Liver (tissue), 9 donors: ENCODE measurements around the gene FOXB1. TPM values are rescaled to one million over a fixed set of nuclear protein-coding genes. Genes with fewer than 3 reads are reported as not detected.

Experiments
- DNase-seq: peaks from one replicate; pipeline ENCODE4 v3.0.0-alpha.2; 2017; ENCODE audit warnings: low spot score
- H3K27ac ChIP-seq, 2 donors: one replicate each; pipeline ENCODE4 v1.7.0; 2013; ENCODE audit warnings: inconsistent platforms in 2 of 2, low read length in 2 of 2, control low read depth in 1 of 2, low read depth in 1 of 2, mild to moderate bottlenecking in 1 of 2
- H3K27me3 ChIP-seq, 4 donors: one replicate each; pipeline versions ENCODE4 v1.6.1 to v1.7.0; 2013; ENCODE audit warnings: low read length in 3 of 4, inconsistent platforms in 1 of 4, mild to moderate bottlenecking in 1 of 4, moderate library complexity in 1 of 4; ENCODE audit not compliant: control insufficient read depth in 4 of 4, insufficient read depth in 4 of 4
- H3K36me3 ChIP-seq, 4 donors: one replicate each; pipeline versions ENCODE4 v1.6.1 to v1.7.0; 2013; ENCODE audit warnings: low read length in 3 of 4, mild to moderate bottlenecking in 3 of 4, low read depth in 1 of 4, moderate library complexity in 1 of 4; ENCODE audit not compliant: control insufficient read depth in 4 of 4, insufficient read depth in 3 of 4
- H3K4me1 ChIP-seq, 4 donors: one replicate each; pipeline versions ENCODE4 v1.6.1 to v1.7.0; 2013; ENCODE audit warnings: low read length in 3 of 4, mild to moderate bottlenecking in 3 of 4, moderate library complexity in 1 of 4; ENCODE audit not compliant: control insufficient read depth in 4 of 4, insufficient read depth in 4 of 4
- H3K4me3 ChIP-seq, 3 donors: one replicate each; pipeline versions ENCODE4 v1.6.1 to v1.7.0; 2013; ENCODE audit warnings: low read length in 3 of 3, control low read depth in 1 of 3, low read depth in 1 of 3, mild to moderate bottlenecking in 1 of 3
- H3K9ac ChIP-seq, 2 donors: one replicate each; pipeline ENCODE4 v1.7.0; 2013; ENCODE audit warnings: low read length in 2 of 2, mild to moderate bottlenecking in 2 of 2, moderate library complexity in 2 of 2, control low read depth in 1 of 2, low read depth in 1 of 2
- H3K9me3 ChIP-seq, 4 donors: one replicate each; pipeline versions ENCODE4 v1.6.1 to v1.7.0; 2013; ENCODE audit warnings: low read length in 3 of 4; ENCODE audit not compliant: control insufficient read depth in 4 of 4
- EGR1 ChIP-seq, 2 donors: IDR thresholded peaks; 2 replicates each; pipeline ENCODE4 v1.6.1; 2016 to 2018; ENCODE audit warnings: antibody characterized with exemption in 2 of 2, low read depth in 2 of 2
- FOXA1 ChIP-seq: IDR thresholded peaks from 2 replicates; pipeline ENCODE4 v1.6.1; 2016; ENCODE audit warnings: antibody characterized with exemption
- FOXA2 ChIP-seq: IDR thresholded peaks from 2 replicates; pipeline ENCODE4 v1.6.1; 2016; ENCODE audit warnings: antibody characterized with exemption
- GABPA ChIP-seq, 2 donors: IDR thresholded peaks in 1 of 2; conservative IDR thresholded peaks in 1 of 2; 2 replicates each; pipeline ENCODE4 v1.6.1; 2016; ENCODE audit warnings: antibody characterized with exemption in 2 of 2, mild to moderate bottlenecking in 1 of 2, moderate library complexity in 1 of 2
- HNF4A ChIP-seq, 2 donors: conservative IDR thresholded peaks; 2 replicates each; pipeline ENCODE4 v1.6.1; 2016; ENCODE audit warnings: antibody characterized with exemption in 2 of 2, mild to moderate bottlenecking in 2 of 2
- HNF4G ChIP-seq: IDR thresholded peaks from 2 replicates; pipeline ENCODE4 v1.6.1; 2016; ENCODE audit warnings: antibody characterized with exemption
- JUND ChIP-seq, 2 donors: IDR thresholded peaks; 2 replicates each; pipeline ENCODE4 v1.6.1; 2016; ENCODE audit warnings: antibody characterized with exemption in 2 of 2
- MAX ChIP-seq: IDR thresholded peaks from 2 replicates; pipeline ENCODE4 v1.6.1; 2016; ENCODE audit warnings: antibody characterized with exemption
- NR2F2 ChIP-seq: IDR thresholded peaks from 2 replicates; pipeline ENCODE4 v1.6.1; 2016; ENCODE audit warnings: antibody characterized with exemption
- RAD21 ChIP-seq, 2 donors: IDR thresholded peaks; 2 replicates each; pipeline ENCODE4 v1.6.1; 2016; ENCODE audit warnings: antibody characterized with exemption in 2 of 2, mild to moderate bottlenecking in 2 of 2
- RXRA ChIP-seq, 2 donors: IDR thresholded peaks; 2 replicates each; pipeline ENCODE4 v1.6.1; 2017 to 2018; ENCODE audit warnings: antibody characterized with exemption in 2 of 2, mild to moderate bottlenecking in 1 of 2
- SP1 ChIP-seq: IDR thresholded peaks from 2 replicates; pipeline ENCODE4 v1.6.1; 2018; ENCODE audit warnings: antibody characterized with exemption, mild to moderate bottlenecking
- TAF1 ChIP-seq: conservative IDR thresholded peaks from 2 replicates; pipeline ENCODE4 v1.6.1; 2016; ENCODE audit warnings: antibody characterized with exemption, mild to moderate bottlenecking
- YY1 ChIP-seq: IDR thresholded peaks from 2 replicates; pipeline ENCODE4 v1.6.1; 2016; ENCODE audit warnings: antibody characterized with exemption, mild to moderate bottlenecking
- ZBTB33 ChIP-seq: IDR thresholded peaks from 2 replicates; pipeline ENCODE4 v1.6.1; 2016; ENCODE audit warnings: antibody characterized with exemption
- WGBS: extraction: QIAGEN DNeasy Blood & Tissue Kit; methylation state at CpG from one replicate; pipeline ENCODE4 v1.1.7; 2013; 5-methylcytosine and 5-hydroxymethylcytosine counted together
- polyA plus RNA-seq, 2 donors: library from polyadenylated mRNA; stranded (reverse) in 1 of 2; unstranded in 1 of 2; fragments of 200-250 nt in 1 of 2; fragments of >200 nt in 1 of 2; fragmentation: Nextera tagmentation in 1 of 2; extraction: Ambion mirVana in 1 of 2; gene quantifications; one replicate each; pipeline versions ENCODE4 v1.2.1 to v1.2.3, GENCODE V29; 2013 to 2015
- total RNA-seq, 2 donors: library from RNA; depleted of rRNA; stranded (reverse); fragments of >200 nt; gene quantifications; one replicate each; pipeline ENCODE4 v1.2.3, GENCODE V29; 2014
- TF ChIP-seq, protein P1 (sequence below): IDR thresholded peaks from 2 replicates; pipeline ENCODE4 v1.6.1; 2016; ENCODE audit warnings: antibody characterized with exemption
- TF ChIP-seq, protein P2 (sequence below): fragments of 150-350 bp; IDR thresholded peaks from 2 replicates; pipeline ENCODE4 v1.5.1; 2017; ENCODE audit warnings: improper control_type of control experiment, low read depth, low read length; ENCODE audit not compliant: missing input control
- TF ChIP-seq, protein P3 (sequence below): IDR thresholded peaks from 2 replicates; pipeline ENCODE4 v1.6.1; 2016; ENCODE audit warnings: antibody characterized with exemption, mild to moderate bottlenecking
- donor health status: healthy.
- donor health status: healthy.
- donor health status: healthy.
- donor health status: healthy.
- donor health status: healthy.

Gene FOXB1
- total and polyA plus RNA-seq, 4 donors, result not detected

DNA sequence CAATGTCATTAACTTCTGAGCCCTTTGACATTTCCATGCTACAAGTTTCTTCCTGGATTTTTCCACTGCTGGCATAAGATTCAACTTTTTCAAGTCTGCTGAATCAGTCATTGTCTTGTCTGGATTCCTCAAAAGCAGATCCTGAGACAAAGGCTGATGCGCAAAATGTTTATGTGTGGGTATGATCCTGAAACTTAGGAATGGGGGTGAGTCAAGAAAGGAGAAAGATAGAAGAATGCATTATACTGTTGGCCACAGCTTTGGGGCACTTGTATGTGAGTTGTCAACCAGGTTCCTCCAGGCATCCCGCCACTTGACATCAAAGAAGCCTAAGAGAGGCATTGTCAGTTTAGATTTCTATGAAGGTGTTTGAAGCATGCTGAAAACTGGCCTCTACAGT lies 50.4 kb downstream of the FOXB1 start:
- no peaks in the 10 kb centered on the region for H3K27me3 ChIP-seq
- peaks cover 3 to 7% (median 4%) of the 10 kb centered on the region in 4 donors for H3K9me3 ChIP-seq
- no peak overlapping the region for H3K4me3 ChIP-seq
- no peak overlapping the region for H3K27ac ChIP-seq
- DNase-seq, result no peak
- no peaks in the 10 kb centered on the region for H3K4me1 ChIP-seq
- WGBS, result 90% methylated on average over 2 of the region's 2 CpGs
- H3K36me3 ChIP-seq, result no peaks in the 10 kb centered on the region
- TF ChIP-seq, protein P1, sequence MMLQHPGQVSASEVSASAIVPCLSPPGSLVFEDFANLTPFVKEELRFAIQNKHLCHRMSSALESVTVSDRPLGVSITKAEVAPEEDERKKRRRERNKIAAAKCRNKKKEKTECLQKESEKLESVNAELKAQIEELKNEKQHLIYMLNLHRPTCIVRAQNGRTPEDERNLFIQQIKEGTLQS, result no peak
- TF ChIP-seq EGR1 (IDR thresholded peaks at IDR 0.05; ENCODE audit: low read depth in 2 of 2) (no peak), JUND (IDR thresholded peaks at IDR 0.05) (no peak), SP1 (no peak), TAF1 (no peak), NR2F2 (no peak), HNF4A (conservative IDR thresholded peaks at IDR 0.05) (no peak), GABPA (IDR thresholded peaks at IDR 0.05 in 1 of 2, conservative IDR thresholded peaks at IDR 0.05 in 1 of 2) (no peak), HNF4G (no peak), ZBTB33 (no peak), RXRA (IDR thresholded peaks at IDR 0.05) (no peak), FOXA2 (no peak), YY1 (no peak), FOXA1 (no peak), RAD21 (IDR thresholded peaks at IDR 0.05) (no peak), MAX (no peak)
- TF ChIP-seq, protein P2, sequence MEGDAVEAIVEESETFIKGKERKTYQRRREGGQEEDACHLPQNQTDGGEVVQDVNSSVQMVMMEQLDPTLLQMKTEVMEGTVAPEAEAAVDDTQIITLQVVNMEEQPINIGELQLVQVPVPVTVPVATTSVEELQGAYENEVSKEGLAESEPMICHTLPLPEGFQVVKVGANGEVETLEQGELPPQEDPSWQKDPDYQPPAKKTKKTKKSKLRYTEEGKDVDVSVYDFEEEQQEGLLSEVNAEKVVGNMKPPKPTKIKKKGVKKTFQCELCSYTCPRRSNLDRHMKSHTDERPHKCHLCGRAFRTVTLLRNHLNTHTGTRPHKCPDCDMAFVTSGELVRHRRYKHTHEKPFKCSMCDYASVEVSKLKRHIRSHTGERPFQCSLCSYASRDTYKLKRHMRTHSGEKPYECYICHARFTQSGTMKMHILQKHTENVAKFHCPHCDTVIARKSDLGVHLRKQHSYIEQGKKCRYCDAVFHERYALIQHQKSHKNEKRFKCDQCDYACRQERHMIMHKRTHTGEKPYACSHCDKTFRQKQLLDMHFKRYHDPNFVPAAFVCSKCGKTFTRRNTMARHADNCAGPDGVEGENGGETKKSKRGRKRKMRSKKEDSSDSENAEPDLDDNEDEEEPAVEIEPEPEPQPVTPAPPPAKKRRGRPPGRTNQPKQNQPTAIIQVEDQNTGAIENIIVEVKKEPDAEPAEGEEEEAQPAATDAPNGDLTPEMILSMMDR, result no peak
- TF ChIP-seq, protein P3, sequence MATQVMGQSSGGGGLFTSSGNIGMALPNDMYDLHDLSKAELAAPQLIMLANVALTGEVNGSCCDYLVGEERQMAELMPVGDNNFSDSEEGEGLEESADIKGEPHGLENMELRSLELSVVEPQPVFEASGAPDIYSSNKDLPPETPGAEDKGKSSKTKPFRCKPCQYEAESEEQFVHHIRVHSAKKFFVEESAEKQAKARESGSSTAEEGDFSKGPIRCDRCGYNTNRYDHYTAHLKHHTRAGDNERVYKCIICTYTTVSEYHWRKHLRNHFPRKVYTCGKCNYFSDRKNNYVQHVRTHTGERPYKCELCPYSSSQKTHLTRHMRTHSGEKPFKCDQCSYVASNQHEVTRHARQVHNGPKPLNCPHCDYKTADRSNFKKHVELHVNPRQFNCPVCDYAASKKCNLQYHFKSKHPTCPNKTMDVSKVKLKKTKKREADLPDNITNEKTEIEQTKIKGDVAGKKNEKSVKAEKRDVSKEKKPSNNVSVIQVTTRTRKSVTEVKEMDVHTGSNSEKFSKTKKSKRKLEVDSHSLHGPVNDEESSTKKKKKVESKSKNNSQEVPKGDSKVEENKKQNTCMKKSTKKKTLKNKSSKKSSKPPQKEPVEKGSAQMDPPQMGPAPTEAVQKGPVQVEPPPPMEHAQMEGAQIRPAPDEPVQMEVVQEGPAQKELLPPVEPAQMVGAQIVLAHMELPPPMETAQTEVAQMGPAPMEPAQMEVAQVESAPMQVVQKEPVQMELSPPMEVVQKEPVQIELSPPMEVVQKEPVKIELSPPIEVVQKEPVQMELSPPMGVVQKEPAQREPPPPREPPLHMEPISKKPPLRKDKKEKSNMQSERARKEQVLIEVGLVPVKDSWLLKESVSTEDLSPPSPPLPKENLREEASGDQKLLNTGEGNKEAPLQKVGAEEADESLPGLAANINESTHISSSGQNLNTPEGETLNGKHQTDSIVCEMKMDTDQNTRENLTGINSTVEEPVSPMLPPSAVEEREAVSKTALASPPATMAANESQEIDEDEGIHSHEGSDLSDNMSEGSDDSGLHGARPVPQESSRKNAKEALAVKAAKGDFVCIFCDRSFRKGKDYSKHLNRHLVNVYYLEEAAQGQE, result no peak
- no peak overlapping the region for H3K9ac ChIP-seq
